Measurements from ENCODE around the gene XIRP1. TPM values are rescaled to one million over a fixed set of nuclear protein-coding genes. Genes with fewer than 3 reads are reported as not detected.

XIRP1 gene
- total RNA-seq, 2 donors from 2014 or later: 2.0 TPM; not detected in 1

DNA sequence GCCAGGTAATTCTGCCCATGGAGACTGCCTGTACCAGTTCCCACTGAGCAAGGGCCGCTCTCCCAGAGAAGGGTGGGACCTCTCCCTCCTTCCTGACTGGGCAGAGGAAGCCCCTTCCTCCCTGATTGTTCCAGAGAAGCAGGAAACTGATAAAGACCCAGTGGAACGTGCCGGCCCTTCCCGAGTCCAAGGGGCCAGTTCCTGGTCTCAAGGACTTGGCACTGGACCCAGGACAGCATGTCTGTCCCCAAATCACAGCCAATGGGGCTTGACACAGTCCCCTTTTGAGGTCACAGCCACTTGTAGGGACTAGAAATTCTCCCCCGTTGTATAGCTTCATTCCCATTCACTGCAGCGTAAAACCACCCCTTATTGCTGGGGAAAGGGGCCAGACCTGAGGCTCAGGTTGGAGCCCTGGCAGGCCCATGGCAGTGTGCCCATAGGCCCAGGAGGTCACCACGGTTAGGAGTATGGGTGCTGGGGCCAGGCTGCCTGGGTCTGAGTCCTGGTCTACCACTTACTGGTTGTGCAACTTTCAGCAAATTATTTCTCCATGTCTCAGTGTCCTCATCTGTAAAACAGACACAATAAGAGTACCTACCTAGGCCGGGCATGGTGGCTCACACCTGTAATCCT lies 57.1 kb downstream of the XIRP1 start:
- no peaks in the 10 kb centered on the region for H3K27me3 ChIP-seq (replicated peaks; ENCODE audit: insufficient read depth)
- DNase-seq (ENCODE audit: low spot score): no peak
- no peak for ATAC-seq (ENCODE audit: insufficient number of reproducible peaks, low FRiP score, low read depth)
- no peak for TF ChIP-seq CTCF (IDR thresholded peaks at IDR 0.05)
- H3K4me3 ChIP-seq: no peak overlapping the region
- H3K36me3 ChIP-seq: peaks cover under 1% of the 10 kb centered on the region
- H3K4me1 ChIP-seq (ENCODE audit: control insufficient read depth in 1 of 2, low read depth in 2 of 2): peaks cover 4 to 14% of the 10 kb centered on the region in 2 donors
- H3K27ac ChIP-seq: no peak overlapping the region
- H3K9me3 ChIP-seq: no peaks in the 10 kb centered on the region

GRCh38 chr3:39134305-39134704 lies 58.1 kb downstream of the XIRP1 start:
- TF ChIP-seq CTCF (IDR thresholded peaks at IDR 0.05): no peak
- H3K27ac ChIP-seq: no peak overlapping the region
- ATAC-seq (ENCODE audit: insufficient number of reproducible peaks, low FRiP score, low read depth) (no peak), DNase-seq (ENCODE audit: low spot score) (no peak)
- no peak overlapping the region for H3K4me3 ChIP-seq
- H3K9me3 ChIP-seq: no peaks in the 10 kb centered on the region
- H3K27me3 ChIP-seq (replicated peaks; ENCODE audit: insufficient read depth): no peaks in the 10 kb centered on the region
- H3K36me3 ChIP-seq: no peaks in the 10 kb centered on the region
- peaks cover 0 to 6% of the 10 kb centered on the region in 2 donors for H3K4me1 ChIP-seq (ENCODE audit: control insufficient read depth in 1 of 2, low read depth in 2 of 2)

DNA sequence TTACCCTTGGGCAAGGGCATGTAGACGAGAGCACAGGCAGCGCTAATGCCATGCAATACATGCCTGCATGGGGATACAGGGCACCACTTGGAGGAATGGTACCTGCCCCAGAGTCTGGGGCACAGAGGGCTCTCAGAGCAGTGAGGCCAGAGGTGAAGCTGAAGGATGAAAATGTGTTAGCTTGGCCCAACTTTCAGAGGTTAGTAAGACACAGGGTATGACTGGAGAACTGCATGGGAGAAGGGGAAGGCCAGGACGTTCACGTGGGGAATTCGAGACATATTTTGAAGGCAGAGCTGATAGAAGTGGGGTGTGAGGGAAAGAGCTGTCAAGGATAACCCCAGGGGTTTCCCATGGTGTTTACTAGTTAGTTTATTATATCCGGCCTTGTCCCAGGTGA lies 58.6 kb downstream of the XIRP1 start:
- H3K9me3 ChIP-seq: no peaks in the 10 kb centered on the region
- H3K4me3 ChIP-seq: no peak overlapping the region
- H3K27me3 ChIP-seq (replicated peaks; ENCODE audit: insufficient read depth): no peaks in the 10 kb centered on the region
- TF ChIP-seq CTCF (IDR thresholded peaks at IDR 0.05): no peak
- DNase-seq (ENCODE audit: low spot score) (no peak), ATAC-seq (ENCODE audit: insufficient number of reproducible peaks, low FRiP score, low read depth) (no peak)
- peaks cover 0 to 3% of the 10 kb centered on the region in 2 donors for H3K4me1 ChIP-seq (ENCODE audit: control insufficient read depth in 1 of 2, low read depth in 2 of 2)
- no peak overlapping the region for H3K27ac ChIP-seq
- H3K36me3 ChIP-seq: no peaks in the 10 kb centered on the region

Other genes starting within 250 kb of the XIRP1 start
- gene SCN11A, start 140.7 kb downstream of the XIRP1 start, total RNA-seq: under 1 TPM in 1 of 2 donors, not detected in 1; 0.07 TPM
- gene WDR48, start 140.6 kb downstream of the XIRP1 start, total RNA-seq: 10 to 100 TPM; 17.7 to 29.9 TPM
- gene GORASP1, start 85.0 kb downstream of the XIRP1 start, total RNA-seq: 10 to 100 TPM; 59.3 to 84.6 TPM
- 10 to 100 TPM in 1 of 2 donors, 1 to 10 TPM in 1; 3.0 to 14.9 TPM for gene TTC21A, start 84.9 kb downstream of the XIRP1 start, total RNA-seq
- 100 to 1,000 TPM in 1 of 2 donors, 10 to 100 TPM in 1; 96.8 to 117 TPM for gene CSRNP1, start 39.0 kb downstream of the XIRP1 start, total RNA-seq
- gene CX3CR1, start 87.4 kb upstream of the XIRP1 start, total RNA-seq: under 1 TPM; 0.28 to 0.54 TPM
- gene CCR8, start 137.1 kb upstream of the XIRP1 start, total RNA-seq: not detected
- 10 to 100 TPM; 30.5 to 31.8 TPM for gene SLC25A38, start 190.8 kb upstream of the XIRP1 start, total RNA-seq
- gene RPSA, start 214.1 kb upstream of the XIRP1 start, total RNA-seq: 100 to 1,000 TPM; 429 to 480 TPM

Data from thoracic aorta (tissue), 2 donors.